Neural cell (in vitro differentiated cells): ENCODE measurements around the gene SLC6A7.

Experiments used
- EP300 ChIP-seq: fragments of 450-650 bp; conservative IDR thresholded peaks from 2 replicates; pipeline ENCODE4 v1.6.1; 2014; ENCODE audit warnings: antibody characterized with exemption, mild to moderate bottlenecking, moderate library complexity; ENCODE audit not compliant: poor library complexity, severe bottlenecking
- EZH2 ChIP-seq: fragments of 200-600, 300-800 bp; shearing (Covaris generic), sonication (generic); IDR thresholded peaks from 2 replicates; pipeline ENCODE4 v1.6.1; 2014; ENCODE audit warnings: antibody characterized with exemption, low read length, borderline replicate concordance, mild to moderate bottlenecking; ENCODE audit not compliant: insufficient read depth, poor library complexity, severe bottlenecking
- POLR2AphosphoS5 ChIP-seq: IDR thresholded peaks from 2 replicates; pipeline ENCODE4 v1.6.1; 2012
- REST ChIP-seq: IDR thresholded peaks from 2 replicates; pipeline ENCODE4 v1.6.1; 2012; ENCODE audit warnings: borderline replicate concordance
- SMC3 ChIP-seq: fragments of 450-650 bp; conservative IDR thresholded peaks from 2 replicates; pipeline ENCODE4 v1.6.1; 2014; ENCODE audit warnings: antibody characterized with exemption, mild to moderate bottlenecking, moderate library complexity; ENCODE audit not compliant: poor library complexity
- TF ChIP-seq, protein P1 (sequence below): fragments of 450-650 bp; IDR thresholded peaks from 2 replicates; pipeline ENCODE4 v1.5.1; 2014; ENCODE audit warnings: antibody characterized with exemption, mild to moderate bottlenecking, moderate library complexity; ENCODE audit not compliant: poor library complexity, severe bottlenecking

DNA sequence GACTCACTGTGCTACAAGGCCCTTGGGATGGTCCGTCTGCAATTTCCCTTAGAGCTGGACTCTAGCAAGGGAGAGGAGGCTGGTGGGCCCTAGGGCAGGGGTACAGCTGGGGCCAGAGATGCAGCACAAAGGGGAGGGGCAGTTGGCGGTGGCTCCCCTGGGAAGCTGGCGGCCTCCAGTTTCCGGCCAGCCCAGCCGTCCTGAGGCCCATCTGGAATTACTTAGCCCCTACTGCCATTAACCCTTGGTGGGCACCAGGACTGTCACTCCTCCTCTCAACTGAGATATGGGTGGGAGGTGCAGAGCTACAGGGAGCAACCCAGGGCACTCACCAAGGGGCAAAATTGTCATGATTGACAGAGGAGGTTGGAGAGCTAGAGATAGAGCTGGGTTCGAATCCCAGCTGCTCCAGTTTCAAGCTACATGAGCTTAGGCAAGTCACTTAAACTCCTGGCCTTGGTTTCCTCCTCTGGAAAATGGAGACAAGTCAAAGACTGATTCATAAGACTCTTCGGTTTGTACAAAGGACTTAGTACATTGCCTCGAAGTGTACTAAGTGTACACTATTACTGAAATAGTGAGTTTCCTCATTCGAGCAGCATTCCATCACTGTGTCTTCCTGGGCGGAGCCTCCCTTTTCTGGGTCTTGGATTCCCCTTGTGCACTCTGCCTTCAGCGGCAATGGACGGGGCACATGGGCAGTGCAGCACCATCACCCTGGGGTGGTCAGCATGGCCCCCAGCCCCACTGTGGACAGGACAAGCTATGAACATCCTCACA lies 31.5 kb upstream of the SLC6A7 start:
- TF ChIP-seq, protein P1, sequence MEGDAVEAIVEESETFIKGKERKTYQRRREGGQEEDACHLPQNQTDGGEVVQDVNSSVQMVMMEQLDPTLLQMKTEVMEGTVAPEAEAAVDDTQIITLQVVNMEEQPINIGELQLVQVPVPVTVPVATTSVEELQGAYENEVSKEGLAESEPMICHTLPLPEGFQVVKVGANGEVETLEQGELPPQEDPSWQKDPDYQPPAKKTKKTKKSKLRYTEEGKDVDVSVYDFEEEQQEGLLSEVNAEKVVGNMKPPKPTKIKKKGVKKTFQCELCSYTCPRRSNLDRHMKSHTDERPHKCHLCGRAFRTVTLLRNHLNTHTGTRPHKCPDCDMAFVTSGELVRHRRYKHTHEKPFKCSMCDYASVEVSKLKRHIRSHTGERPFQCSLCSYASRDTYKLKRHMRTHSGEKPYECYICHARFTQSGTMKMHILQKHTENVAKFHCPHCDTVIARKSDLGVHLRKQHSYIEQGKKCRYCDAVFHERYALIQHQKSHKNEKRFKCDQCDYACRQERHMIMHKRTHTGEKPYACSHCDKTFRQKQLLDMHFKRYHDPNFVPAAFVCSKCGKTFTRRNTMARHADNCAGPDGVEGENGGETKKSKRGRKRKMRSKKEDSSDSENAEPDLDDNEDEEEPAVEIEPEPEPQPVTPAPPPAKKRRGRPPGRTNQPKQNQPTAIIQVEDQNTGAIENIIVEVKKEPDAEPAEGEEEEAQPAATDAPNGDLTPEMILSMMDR: no peak
- TF ChIP-seq EZH2 (no peak), SMC3 (no peak), POLR2AphosphoS5 (no peak), EP300 (no peak), REST (no peak)
